GM11168 (cell line): ENCODE data around the gene DYRK2.

Experiments
- in situ Hi-C: fragments of 300-500 bp; cut with MboI; formaldehyde crosslinking; loops from one replicate; pipeline ENCODE4 v1.12.0; 2022; ENCODE audit warnings: low sequenced_read_pairs; ENCODE audit not compliant: unreplicated experiment

The DYRK2 gene

GRCh38 chr12:67694306-67694900 lies 45.9 kb downstream of the DYRK2 start:
- in situ Hi-C loops: loop anchor here (10.0 kb wide), 1 partner anchor 250 kb away; no protein-coding TSS in a partner anchor

DNA sequence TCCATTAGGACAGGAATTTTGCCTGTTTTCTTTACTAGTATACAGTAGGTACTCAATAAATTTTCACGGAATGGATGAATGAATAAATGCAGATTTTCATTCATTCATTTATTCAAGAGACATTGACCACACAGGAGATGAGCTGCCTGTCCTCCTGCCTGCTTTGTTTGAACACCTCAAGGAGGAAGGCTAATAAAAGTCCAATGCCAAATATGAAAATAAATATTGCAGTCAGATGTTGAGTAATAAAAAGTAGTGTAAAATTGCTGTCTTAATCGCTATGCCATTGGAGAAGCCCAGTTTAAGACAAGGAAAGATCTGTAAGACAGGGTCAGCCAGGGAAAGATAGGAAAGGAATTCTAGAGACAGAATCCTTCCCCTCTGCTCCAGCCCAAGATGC lies 47.4 kb downstream of the DYRK2 start:
- in situ Hi-C loops: loop anchor here (10.0 kb wide), 1 partner anchor 251 kb away; no protein-coding TSS in a partner anchor

GRCh38 chr12:67697443-67697842 lies 48.9 kb downstream of the DYRK2 start:
- in situ Hi-C loops: loop anchor here (10.0 kb wide), 1 partner anchor 253 kb away; no protein-coding TSS in a partner anchor

- in situ Hi-C loops: loop anchor here (10.0 kb wide), 1 partner anchor 253 kb away; no protein-coding TSS in a partner anchor
Measured at GRCh38 chr12:67697967-67698366, 49.4 kb downstream of the DYRK2 start.

DNA sequence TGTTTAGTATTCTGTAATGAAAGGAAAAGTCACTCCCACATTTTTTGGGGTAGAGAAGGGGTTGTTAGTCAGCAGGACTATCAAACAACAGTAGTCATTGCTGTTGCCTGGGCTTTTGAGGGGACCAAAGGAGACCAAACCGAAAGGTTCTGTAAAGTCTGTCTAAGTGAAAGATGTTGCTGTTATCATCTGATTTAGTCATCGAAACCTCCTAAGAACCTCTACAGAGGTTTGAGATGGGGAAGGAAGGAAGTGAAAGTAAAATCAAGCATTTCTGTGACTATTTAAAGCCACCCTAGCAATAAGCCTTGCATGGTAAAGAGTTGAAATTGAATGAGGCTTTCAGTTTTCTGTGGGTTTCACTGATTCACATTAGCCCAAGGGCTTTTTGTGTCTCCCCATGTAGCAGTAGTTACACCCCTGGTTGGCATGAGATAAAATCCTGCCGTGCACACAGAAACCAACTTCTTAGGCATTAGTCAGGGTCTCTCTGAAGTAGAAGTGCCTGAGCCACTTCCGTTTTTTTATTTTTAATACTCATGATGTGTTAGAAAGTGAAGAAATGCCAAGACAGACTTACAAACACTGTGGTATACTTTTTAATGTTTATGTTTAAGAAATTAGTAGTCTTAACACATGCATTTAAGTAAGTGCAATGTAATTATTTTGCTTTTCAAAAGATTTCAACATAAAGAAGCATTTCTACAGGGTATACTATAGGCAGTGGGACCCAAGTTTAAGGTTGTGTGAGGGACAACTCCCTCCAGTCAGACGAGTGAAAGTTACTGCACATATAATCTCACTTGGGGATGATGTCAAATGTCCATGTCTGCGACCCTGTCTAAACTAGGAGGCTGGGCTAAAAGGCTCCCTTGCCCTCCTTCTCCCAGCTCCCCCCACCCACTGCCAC lies 50.4 kb downstream of the DYRK2 start:
- in situ Hi-C loops: loop anchor here (10.0 kb wide), 1 partner anchor 254 kb away; no protein-coding TSS in a partner anchor

DNA sequence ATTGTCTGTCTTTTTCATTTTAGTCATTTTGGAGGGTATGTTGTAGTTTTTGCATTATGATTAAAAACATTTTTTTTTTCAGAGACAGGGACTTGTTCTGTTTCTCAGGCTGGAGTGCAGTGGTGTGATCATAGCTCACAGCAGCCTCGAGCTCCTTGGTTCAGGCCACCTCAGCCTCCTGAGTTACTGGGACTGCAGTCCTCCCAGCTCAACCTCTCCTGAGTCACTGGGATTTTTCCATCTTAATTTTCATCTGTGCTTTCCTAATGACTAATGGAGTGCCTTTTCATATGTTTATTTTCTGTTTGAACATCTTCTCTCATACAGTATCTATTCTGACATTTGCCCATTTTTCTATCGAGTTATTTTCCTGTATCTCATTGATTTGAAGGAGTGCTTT lies 52.6 kb downstream of the DYRK2 start:
- in situ Hi-C loops: no loop called here

GRCh38 chr12:67702136-67702535 lies 53.6 kb downstream of the DYRK2 start:
- in situ Hi-C loops: no loop called here

GRCh38 chr12:67704071-67704470 lies 55.5 kb downstream of the DYRK2 start:
- in situ Hi-C loops: no loop called here

GRCh38 chr12:67705394-67706370 lies 57.1 kb downstream of the DYRK2 start:
- in situ Hi-C loops: no loop called here

GRCh38 chr12:67709367-67709954 lies 60.9 kb downstream of the DYRK2 start:
- in situ Hi-C loops: no loop called here

- in situ Hi-C loops: no loop called here
Measured at GRCh38 chr12:67710582-67710981, 62.0 kb downstream of the DYRK2 start.

DNA sequence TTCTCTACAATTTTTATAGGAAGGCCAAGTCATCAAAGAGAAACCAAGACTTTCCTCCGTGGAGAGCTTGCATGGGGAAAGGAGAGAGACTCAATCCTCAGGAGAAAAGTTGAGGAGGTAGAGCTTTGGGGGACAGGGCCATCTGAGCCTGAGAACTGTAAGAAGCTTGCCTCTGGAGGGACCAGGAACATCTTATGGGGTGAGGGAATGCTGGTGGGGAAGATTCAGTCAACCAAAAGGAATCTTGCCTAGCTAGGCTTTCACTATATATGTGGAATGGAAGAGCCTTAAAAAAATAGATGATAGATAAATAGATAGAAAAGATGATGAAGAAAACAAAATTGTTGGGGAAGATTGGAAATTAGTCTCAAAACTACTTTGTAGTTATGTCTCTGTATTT lies 63.5 kb downstream of the DYRK2 start:
- in situ Hi-C loops: no loop called here

DNA sequence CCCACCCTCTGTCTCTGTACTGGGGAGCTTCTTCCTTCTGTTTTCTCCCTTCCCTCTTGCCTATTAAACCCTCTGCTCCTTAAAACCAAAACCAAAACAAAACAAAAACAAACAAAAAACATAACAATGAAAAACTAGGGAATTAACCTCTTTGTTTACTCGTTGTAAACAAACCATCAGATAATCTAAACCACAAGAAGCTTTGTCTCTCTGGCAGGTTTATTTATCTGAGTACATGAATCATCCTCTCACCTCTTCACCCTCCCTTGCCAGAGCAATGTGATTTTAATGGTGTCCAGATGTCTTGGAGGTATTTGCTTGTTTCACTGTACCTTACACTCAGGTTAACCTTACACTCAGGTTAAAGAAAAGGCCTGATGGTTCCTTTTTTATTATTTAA lies 66.1 kb downstream of the DYRK2 start:
- in situ Hi-C loops: no loop called here
